ENCODE data around the gene ZNF724. TPM values are rescaled to one million over a fixed set of nuclear protein-coding genes. Genes with fewer than 3 reads are reported as not detected.

ZNF724 gene
- total and polyA plus RNA-seq, 2 of the 13 experiments (the other 11 are each of a cell fraction or from before 2014, with no cell fraction given) = 1.5 to 15.0 TPM

DNA sequence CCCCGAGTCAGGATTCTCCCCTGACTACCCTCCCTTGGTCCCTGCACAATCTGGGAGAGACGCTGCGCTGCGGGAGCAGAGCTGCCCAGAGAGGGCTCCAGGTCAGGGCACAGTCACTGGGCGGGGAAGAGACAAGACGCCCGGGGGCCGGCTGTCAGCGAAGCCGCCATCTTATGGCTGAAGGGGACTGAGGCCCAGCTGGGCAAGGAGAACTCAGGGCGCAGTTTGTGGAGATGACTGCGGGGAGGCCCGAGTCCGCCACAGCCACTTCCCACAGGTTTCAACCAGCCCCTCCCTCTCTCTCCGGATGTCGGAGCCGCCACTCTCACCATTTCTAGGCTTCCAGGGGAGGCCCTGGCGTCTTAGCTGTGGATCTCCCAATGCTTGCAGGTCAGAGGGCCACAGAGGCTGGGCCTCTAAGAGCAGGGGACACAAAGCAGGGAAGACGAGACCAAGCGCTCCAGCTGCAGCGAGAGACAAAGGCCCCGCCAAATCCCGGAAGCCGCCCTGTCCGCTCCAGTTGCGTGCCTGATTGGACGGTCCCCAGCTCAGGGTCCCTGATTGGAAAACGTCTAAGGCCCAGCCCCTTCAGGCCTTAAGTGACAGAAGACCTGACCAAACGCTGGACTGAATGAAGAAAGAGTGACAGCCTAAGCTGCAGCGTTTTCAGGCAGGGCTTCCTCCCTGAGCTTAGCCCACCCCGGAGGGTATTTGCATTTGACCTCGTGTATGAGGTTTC, at the start of gene ZNF724 (continued):
- peak; percentile 96 for TF ChIP-seq TFDP1 (CRISPR knock-in tag; IDR thresholded peaks at IDR 0.05; ENCODE audit: borderline replicate concordance)
- TF ChIP-seq KDM4B (CRISPR knock-in tag; IDR thresholded peaks at IDR 0.05) = no peak
- 0 out of 2 replicates have a peak, but pooled peaks have one; percentile 57 for TF ChIP-seq ZNF451 (CRISPR knock-in tag; IDR thresholded peaks at IDR 0.05)
- TF ChIP-seq ELF1 (CRISPR knock-in tag; IDR thresholded peaks at IDR 0.05) = peak; percentile 71
- TF ChIP-seq ZNF558 (CRISPR knock-in tag; IDR thresholded peaks at IDR 0.05; ENCODE audit: borderline replicate concordance) = no peak
- TF ChIP-seq RFX5 (IDR thresholded peaks at IDR 0.05; ENCODE audit: low read depth, low read length) = no peak
- no peak for TF ChIP-seq RELA (CRISPR knock-in tag; IDR thresholded peaks at IDR 0.05)
- TF ChIP-seq ZNF484 (CRISPR knock-in tag; IDR thresholded peaks at IDR 0.05; ENCODE audit: borderline replicate concordance, low read depth) = no peak
- no peak for TF ChIP-seq ZNF253 (CRISPR knock-in tag; IDR thresholded peaks at IDR 0.05; ENCODE audit: borderline replicate concordance)
- TF ChIP-seq ZFY (CRISPR knock-in tag; IDR thresholded peaks at IDR 0.05) = peak; percentile 92
- TF ChIP-seq NFYB (CRISPR knock-in tag; IDR thresholded peaks at IDR 0.05) = peak; percentile 95
- 0 out of 2 replicates have a peak, but pooled peaks have one; percentile 53 for TF ChIP-seq NKX3-1 (CRISPR knock-in tag; IDR thresholded peaks at IDR 0.05)
- TF ChIP-seq POGZ (CRISPR knock-in tag; IDR thresholded peaks at IDR 0.05) = peak; percentile 55
- TF ChIP-seq, protein P1, sequence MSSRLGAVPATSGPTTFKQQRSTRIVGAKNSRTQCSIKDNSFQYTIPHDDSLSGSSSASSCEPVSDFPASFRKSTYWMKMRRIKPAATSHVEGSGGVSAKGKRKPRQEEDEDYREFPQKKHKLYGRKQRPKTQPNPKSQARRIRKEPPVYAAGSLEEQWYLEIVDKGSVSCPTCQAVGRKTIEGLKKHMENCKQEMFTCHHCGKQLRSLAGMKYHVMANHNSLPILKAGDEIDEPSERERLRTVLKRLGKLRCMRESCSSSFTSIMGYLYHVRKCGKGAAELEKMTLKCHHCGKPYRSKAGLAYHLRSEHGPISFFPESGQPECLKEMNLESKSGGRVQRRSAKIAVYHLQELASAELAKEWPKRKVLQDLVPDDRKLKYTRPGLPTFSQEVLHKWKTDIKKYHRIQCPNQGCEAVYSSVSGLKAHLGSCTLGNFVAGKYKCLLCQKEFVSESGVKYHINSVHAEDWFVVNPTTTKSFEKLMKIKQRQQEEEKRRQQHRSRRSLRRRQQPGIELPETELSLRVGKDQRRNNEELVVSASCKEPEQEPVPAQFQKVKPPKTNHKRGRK (CRISPR knock-in tag; IDR thresholded peaks at IDR 0.05) = no peak
- no peak for TF ChIP-seq STAT6 (CRISPR knock-in tag; IDR thresholded peaks at IDR 0.05; ENCODE audit: borderline replicate concordance)
- TF ChIP-seq, protein P2, sequence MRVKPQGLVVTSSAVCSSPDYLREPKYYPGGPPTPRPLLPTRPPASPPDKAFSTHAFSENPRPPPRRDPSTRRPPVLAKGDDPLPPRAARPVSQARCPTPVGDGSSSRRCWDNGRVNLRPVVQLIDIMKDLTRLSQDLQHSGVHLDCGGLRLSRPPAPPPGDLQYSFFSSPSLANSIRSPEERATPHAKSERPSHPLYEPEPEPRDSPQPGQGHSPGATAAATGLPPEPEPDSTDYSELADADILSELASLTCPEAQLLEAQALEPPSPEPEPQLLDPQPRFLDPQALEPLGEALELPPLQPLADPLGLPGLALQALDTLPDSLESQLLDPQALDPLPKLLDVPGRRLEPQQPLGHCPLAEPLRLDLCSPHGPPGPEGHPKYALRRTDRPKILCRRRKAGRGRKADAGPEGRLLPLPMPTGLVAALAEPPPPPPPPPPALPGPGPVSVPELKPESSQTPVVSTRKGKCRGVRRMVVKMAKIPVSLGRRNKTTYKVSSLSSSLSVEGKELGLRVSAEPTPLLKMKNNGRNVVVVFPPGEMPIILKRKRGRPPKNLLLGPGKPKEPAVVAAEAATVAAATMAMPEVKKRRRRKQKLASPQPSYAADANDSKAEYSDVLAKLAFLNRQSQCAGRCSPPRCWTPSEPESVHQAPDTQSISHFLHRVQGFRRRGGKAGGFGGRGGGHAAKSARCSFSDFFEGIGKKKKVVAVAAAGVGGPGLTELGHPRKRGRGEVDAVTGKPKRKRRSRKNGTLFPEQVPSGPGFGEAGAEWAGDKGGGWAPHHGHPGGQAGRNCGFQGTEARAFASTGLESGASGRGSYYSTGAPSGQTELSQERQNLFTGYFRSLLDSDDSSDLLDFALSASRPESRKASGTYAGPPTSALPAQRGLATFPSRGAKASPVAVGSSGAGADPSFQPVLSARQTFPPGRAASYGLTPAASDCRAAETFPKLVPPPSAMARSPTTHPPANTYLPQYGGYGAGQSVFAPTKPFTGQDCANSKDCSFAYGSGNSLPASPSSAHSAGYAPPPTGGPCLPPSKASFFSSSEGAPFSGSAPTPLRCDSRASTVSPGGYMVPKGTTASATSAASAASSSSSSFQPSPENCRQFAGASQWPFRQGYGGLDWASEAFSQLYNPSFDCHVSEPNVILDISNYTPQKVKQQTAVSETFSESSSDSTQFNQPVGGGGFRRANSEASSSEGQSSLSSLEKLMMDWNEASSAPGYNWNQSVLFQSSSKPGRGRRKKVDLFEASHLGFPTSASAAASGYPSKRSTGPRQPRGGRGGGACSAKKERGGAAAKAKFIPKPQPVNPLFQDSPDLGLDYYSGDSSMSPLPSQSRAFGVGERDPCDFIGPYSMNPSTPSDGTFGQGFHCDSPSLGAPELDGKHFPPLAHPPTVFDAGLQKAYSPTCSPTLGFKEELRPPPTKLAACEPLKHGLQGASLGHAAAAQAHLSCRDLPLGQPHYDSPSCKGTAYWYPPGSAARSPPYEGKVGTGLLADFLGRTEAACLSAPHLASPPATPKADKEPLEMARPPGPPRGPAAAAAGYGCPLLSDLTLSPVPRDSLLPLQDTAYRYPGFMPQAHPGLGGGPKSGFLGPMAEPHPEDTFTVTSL (CRISPR knock-in tag; IDR thresholded peaks at IDR 0.05; ENCODE audit: borderline replicate concordance) = no peak
- TF ChIP-seq KAT2B (IDR thresholded peaks at IDR 0.05; ENCODE audit: borderline replicate concordance, low read depth, low read length) = no peak
- TF ChIP-seq SP2 (CRISPR knock-in tag; IDR thresholded peaks at IDR 0.05) = peak; percentile 97
- TF ChIP-seq YY1 (IDR thresholded peaks at IDR 0.05; ENCODE audit: insufficient read depth, insufficient replicate concordance, low read depth, low read length) = peak; percentile 83
